Measurements from ENCODE around the gene ZNF530.

The ZNF530 gene

GRCh38 chr19:57566396-57567265 lies 33.1 kb upstream of the ZNF530 start:
- H3K4me2 ChIP-seq, result no peak overlapping the region
- no peak overlapping the region for H3K4me3 ChIP-seq (IDR thresholded peaks at IDR 0.05; ENCODE audit: insufficient read depth, low read depth, low read length)
- H4K20me1 ChIP-seq (ENCODE audit: insufficient read depth), result no peaks in the 10 kb centered on the region
- no peaks in the 10 kb centered on the region for H3K27me3 ChIP-seq (ENCODE audit: insufficient read depth, low read depth)
- H2AFZ ChIP-seq (ENCODE audit: low read depth), result no peak overlapping the region
- no peaks in the 10 kb centered on the region for H3K4me1 ChIP-seq (ENCODE audit: low read depth, poor library complexity, severe bottlenecking)
- TF ChIP-seq CTCF (conservative IDR thresholded peaks at IDR 0.05; ENCODE audit: low read depth, low read length), result no peak
- no peak overlapping the region for H3K27ac ChIP-seq
- no peaks in the 10 kb centered on the region for H3K36me3 ChIP-seq (ENCODE audit: insufficient read depth)
- H3K79me2 ChIP-seq (ENCODE audit: insufficient read depth, low read depth), result no peaks in the 10 kb centered on the region
- H3K9ac ChIP-seq, result no peak overlapping the region

GRCh38 chr19:57570707-57571106 lies 29.0 kb upstream of the ZNF530 start:
- H3K4me3 ChIP-seq (IDR thresholded peaks at IDR 0.05; ENCODE audit: insufficient read depth, low read depth, low read length), result no peak overlapping the region
- H3K36me3 ChIP-seq (ENCODE audit: insufficient read depth), result peaks cover 19% of the 10 kb centered on the region; the same call in 1 of the 2 replicates

GRCh38 chr19:57572415-57572947 lies 27.2 kb upstream of the ZNF530 start:
- H3K9ac ChIP-seq, result no peak overlapping the region
- no peaks in the 10 kb centered on the region for H3K27me3 ChIP-seq (ENCODE audit: insufficient read depth, low read depth)
- no peak overlapping the region for H2AFZ ChIP-seq (ENCODE audit: low read depth)
- H3K4me1 ChIP-seq (ENCODE audit: low read depth, poor library complexity, severe bottlenecking), result no peaks in the 10 kb centered on the region
- H3K36me3 ChIP-seq (ENCODE audit: insufficient read depth), result peaks cover 22% of the 10 kb centered on the region; the same call in 1 of the 2 replicates
- H3K79me2 ChIP-seq (ENCODE audit: insufficient read depth, low read depth), result no peaks in the 10 kb centered on the region
- no peak overlapping the region for H3K4me2 ChIP-seq
- H3K27ac ChIP-seq, result no peak overlapping the region
- H3K4me3 ChIP-seq (IDR thresholded peaks at IDR 0.05; ENCODE audit: insufficient read depth, low read depth, low read length), result no peak overlapping the region
- no peak for TF ChIP-seq CTCF (conservative IDR thresholded peaks at IDR 0.05; ENCODE audit: low read depth, low read length)
- no peaks in the 10 kb centered on the region for H4K20me1 ChIP-seq (ENCODE audit: insufficient read depth)

More at GRCh38 chr19:57570707-57571106, 29.0 kb upstream of the ZNF530 start:
- no peak overlapping the region for H3K4me2 ChIP-seq
- H3K9ac ChIP-seq, result no peak overlapping the region
- H3K27ac ChIP-seq, result no peak overlapping the region
- no peak overlapping the region for H2AFZ ChIP-seq (ENCODE audit: low read depth)
- H3K4me1 ChIP-seq (ENCODE audit: low read depth, poor library complexity, severe bottlenecking), result no peaks in the 10 kb centered on the region
- H3K79me2 ChIP-seq (ENCODE audit: insufficient read depth, low read depth), result no peaks in the 10 kb centered on the region
- no peaks in the 10 kb centered on the region for H3K27me3 ChIP-seq (ENCODE audit: insufficient read depth, low read depth)
- no peak for TF ChIP-seq CTCF (conservative IDR thresholded peaks at IDR 0.05; ENCODE audit: low read depth, low read length)
- H4K20me1 ChIP-seq (ENCODE audit: insufficient read depth), result no peaks in the 10 kb centered on the region

DNA sequence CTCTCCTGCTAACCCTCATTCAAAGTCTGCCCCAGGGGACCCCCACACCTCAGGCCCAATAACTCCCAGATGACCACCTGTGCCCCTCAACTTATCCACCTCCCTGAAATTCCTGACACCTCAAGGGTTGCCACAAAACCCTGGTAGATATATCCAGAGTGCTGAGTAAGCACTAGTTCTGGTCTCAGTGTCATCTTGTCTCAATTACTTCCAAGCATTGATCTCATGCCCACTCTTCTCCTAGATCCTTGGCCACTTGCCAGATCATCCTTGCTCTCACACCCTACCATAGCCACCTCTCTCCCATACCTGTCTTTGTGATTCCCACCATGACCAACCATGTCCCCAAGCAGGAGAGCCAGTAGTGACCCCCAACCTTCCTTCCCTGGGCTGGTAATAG lies 23.0 kb upstream of the ZNF530 start:
- H3K4me3 ChIP-seq (IDR thresholded peaks at IDR 0.05; ENCODE audit: insufficient read depth, low read depth, low read length), result no peak overlapping the region

More for the DNA sequence above, 23.0 kb upstream of the ZNF530 start:
- Histone ChIP-seq H3K9ac (no peak overlapping the region), H3K27me3 (ENCODE audit: insufficient read depth, low read depth) (no peaks in the 10 kb centered on the region), H4K20me1 (ENCODE audit: insufficient read depth) (no peaks in the 10 kb centered on the region), H2AFZ (ENCODE audit: low read depth) (no peak overlapping the region), H3K4me2 (no peak overlapping the region), H3K36me3 (ENCODE audit: insufficient read depth) (peaks cover 22% of the 10 kb centered on the region; the same call in 1 of the 2 replicates), H3K79me2 (ENCODE audit: insufficient read depth, low read depth) (peaks cover 5% of the 10 kb centered on the region; the same call in 1 of the 2 replicates), H3K4me1 (ENCODE audit: low read depth, poor library complexity, severe bottlenecking) (no peaks in the 10 kb centered on the region), H3K27ac (no peak overlapping the region)
- TF ChIP-seq CTCF (conservative IDR thresholded peaks at IDR 0.05; ENCODE audit: low read depth, low read length), result no peak

Measured in KMS-11 (cell line).